NCI-H1436 treated with DMSO at 0.1 percent for 48 hours (cell line): ENCODE measurements around the gene GDPD3.
"Not testable (repeated sequence)": the region's sequence is repeated elsewhere in the genome, so short reads cannot be mapped to it uniquely, and the experiment has no call there.

ENCODE experiments used
- DNase-seq: peaks from one replicate; lab custom pipeline; 2025; lab: John Stamatoyannopoulos, UW

Gene GDPD3

GRCh38 chr16:30124985-30125379 lies 11.6 kb upstream of the GDPD3 start:
- DNase-seq, result no peak

GRCh38 chr16:30122604-30123160 lies 9.3 kb upstream of the GDPD3 start:
- no peak for DNase-seq

GRCh38 chr16:30121741-30122571 lies 8.6 kb upstream of the GDPD3 start:
- DNase-seq, result no peak

GRCh38 chr16:30120340-30121105 lies 7.2 kb upstream of the GDPD3 start:
- no peak for DNase-seq

- DNase-seq, result no peak
Measured at GRCh38 chr16:30119428-30119827, 6.1 kb upstream of the GDPD3 start.

- DNase-seq, result no peak
Measured at GRCh38 chr16:30117768-30118167, 4.4 kb upstream of the GDPD3 start.

GRCh38 chr16:30116291-30117207 lies 3.2 kb upstream of the GDPD3 start:
- DNase-seq, result no peak

GRCh38 chr16:30115238-30115637 lies 1.9 kb upstream of the GDPD3 start:
- no peak for DNase-seq

GRCh38 chr16:30114833-30115232 lies 1.5 kb upstream of the GDPD3 start:
- DNase-seq, result not testable (repeated sequence)

- no peak for DNase-seq
Measured at GRCh38 chr16:30114411-30114810, 1.1 kb upstream of the GDPD3 start.

- no peak for DNase-seq
Measured at GRCh38 chr16:30113711-30114333, 485 bp upstream of the GDPD3 start.

GRCh38 chr16:30112197-30113030 lies 923 bp downstream of the GDPD3 start:
- DNase-seq, result no peak

- DNase-seq, result no peak
Measured at GRCh38 chr16:30110661-30111060, 2.7 kb downstream of the GDPD3 start.

GRCh38 chr16:30108059-30108850 lies 5.1 kb downstream of the GDPD3 start:
- DNase-seq, result no peak

GRCh38 chr16:30104492-30104891 lies 8.8 kb downstream of the GDPD3 start:
- DNase-seq, result no peak

- DNase-seq, result no peak
Measured at GRCh38 chr16:30104090-30104489, 9.2 kb downstream of the GDPD3 start.

GRCh38 chr16:30096862-30097563 lies 16.3 kb downstream of the GDPD3 start:
- no peak for DNase-seq

- no peak for DNase-seq
Measured at GRCh38 chr16:30096105-30096861, 17.1 kb downstream of the GDPD3 start, which contains the start of gene YPEL3. YPEL3 (minus strand) TSS chr16:30096213; CDS start chr16:30095482, 731 bp downstream.
